HG03439 (cell line): ENCODE data around the gene STK24.

Experiments
- ATAC-seq: cut with Tn5 transposase; IDR thresholded peaks from one replicate; pipeline ENCODE4 v1.9.1; 2021; ENCODE audit warnings: mild to moderate bottlenecking, moderate library complexity; ENCODE audit not compliant: unreplicated experiment

STK24 gene

DNA sequence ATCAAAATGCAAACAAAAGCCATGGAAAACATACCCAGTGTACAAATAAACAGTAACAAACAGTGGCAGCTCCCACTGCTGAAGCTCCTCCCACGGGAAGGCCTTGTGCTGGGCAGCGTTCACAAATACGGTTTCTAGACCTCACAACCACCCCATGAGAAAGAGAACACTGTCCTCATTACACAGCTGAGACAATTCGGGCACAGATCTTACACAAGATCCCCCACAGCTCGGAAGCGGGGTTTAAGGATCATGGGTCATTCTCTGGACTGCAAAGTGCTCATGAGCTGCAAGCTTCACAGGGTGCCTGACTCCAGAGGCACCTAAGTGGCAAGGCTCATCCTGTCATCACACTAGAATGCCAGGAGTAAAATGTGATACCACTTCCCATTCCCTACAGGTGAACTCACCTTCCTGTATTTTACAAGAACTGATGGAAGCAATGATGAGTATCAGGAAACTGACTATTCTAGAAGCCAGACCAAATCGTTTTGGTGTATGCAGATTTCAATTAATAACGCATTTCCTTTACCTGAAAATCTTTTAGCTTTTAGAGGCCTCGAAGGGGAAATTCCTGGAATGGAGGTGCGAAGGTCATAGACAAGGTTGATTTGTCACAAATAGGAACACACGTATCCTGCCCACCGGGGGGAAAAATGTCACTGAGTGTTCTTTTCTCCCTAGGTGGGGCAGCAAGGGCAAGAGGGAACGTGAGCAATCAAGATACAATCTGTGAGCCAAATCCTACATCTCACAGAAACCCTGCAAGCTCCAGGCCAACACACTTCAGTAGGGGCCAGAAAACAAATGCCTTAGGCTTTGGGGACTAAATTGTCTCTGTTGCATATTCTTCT is 41.2 kb downstream of the STK24 start:
- ATAC-seq: no peak

DNA sequence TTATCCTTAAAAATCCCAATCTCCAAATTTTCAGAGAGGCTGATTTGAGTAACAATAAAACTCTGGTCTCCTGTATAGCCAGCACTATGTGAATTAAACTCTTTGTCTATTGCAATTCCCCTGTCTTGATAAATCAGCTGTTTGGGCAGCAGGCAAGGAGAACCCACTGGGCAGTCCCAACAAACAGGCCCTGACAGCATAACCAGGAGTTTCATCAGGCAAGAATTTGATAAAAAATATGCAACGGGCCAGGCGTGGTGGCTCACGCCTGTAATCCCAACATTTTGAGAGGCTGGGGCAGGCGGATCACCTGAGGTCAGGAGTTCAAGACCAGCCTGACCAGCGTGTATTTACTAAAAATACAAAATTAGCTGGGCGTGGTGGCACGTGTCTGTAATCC is 42.1 kb downstream of the STK24 start:
- no peak for ATAC-seq

DNA sequence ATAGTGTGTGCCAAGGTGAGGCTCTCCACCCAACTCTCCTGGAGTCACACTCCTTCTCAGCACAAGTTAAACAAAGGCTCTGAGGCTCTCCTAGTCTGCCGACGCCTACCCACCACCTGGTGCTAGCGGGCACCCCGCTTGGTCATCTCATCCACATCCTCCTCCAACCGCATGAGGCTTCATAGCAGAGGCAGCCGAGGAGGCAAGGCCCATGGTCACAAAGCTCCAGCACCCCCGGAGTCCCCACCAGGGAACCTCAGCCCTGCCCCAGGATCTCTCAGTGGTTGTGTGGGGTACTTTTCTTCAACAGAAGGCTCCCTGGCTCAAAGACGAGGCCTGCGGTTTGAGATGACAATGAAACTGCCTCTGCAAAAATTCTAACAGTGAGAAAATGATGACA is 43.0 kb downstream of the STK24 start:
- no peak for ATAC-seq

DNA sequence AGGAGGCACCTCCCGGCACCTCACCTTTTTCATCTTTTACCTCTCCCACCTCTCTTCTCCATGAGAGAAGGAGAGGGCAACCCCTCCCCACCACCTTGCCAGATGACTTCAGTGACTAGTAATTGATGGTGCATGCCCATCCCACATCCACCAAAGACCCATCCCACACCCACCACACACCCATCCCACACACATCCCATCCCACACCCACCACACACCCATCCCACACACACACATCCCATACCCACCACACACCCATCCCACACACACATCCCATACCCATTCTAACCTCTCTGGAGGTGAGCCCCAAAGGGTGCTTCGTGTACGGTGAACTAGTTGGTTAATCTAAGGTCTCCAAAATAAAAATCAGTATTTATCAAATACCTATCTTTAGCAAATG is 44.7 kb downstream of the STK24 start:
- no peak for ATAC-seq

DNA sequence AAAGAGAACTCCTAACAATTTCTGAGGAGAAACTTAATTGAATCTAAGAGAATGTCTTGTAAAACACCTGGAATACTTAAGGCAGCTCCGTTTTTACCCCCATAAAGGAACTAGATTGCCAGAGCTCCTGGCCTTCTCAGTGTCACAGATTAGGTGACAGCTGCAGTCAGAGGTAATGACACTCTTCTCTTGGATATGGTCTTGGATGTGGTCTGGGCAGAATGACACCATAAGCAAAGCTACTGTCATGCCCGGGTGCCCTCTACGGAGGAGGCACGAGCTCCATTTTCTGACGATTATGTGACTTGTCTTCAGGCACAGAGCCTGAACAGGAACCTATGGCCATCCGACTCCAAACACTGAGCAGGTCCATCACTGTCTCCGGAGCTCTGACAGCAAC is 46.7 kb downstream of the STK24 start:
- ATAC-seq: no peak

DNA sequence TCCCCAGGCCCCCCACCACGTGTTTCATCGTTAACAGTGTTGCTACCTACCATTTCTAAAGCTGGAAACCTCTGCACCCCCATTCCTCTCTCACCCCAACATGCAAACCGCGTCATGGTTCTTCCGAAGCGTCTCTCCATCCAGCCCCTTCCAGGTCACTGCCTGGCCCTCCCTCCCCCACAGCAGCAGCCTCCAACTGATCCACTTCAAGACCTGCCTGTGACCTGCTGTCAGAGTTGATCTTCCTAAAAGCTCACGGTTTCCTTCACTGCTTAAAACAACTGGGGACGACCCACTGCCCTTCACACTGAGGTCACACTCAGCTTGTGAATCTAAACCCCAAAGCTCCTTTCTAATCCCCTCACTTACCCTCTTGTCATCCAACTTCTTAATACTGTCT is 47.7 kb downstream of the STK24 start:
- no peak for ATAC-seq

DNA sequence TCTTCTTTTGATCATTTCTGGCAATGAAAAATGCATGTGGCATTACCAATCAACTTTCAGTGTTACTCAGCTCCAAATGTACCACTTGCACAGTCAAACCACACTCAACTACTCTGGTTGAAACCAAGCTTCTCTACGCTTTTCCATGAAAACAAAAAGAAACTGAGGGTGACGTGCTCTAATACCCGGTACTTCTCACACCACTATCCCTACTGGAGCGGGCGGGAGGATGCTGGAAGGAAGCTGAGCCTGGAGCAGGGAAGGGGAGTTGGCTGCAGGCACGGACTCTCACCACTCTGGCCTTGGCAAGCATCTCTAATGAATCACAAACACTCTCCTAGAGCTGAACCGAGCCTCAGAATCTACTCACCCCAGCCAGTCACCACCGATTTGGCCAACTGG is 48.2 kb downstream of the STK24 start:
- ATAC-seq: no peak

DNA sequence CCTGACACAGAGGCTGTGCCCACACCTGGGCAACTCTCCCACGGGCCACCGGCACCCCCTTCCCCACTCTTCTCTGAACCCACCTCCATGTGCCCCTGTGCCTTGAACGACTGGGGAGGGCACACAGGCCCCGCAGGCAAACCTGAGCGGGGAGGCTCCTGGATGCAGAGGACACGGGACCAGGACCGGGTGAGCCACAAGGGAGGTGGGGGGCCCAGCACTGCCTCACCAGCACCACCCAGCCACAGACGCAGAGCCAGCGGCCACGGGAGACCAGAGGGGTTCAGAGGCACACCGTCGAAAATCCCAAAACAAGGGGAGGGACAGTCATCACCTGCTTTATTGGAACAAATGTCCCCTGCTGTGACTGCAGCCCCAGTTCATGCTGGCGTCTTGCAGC is 49.4 kb downstream of the STK24 start:
- ATAC-seq: no peak

DNA sequence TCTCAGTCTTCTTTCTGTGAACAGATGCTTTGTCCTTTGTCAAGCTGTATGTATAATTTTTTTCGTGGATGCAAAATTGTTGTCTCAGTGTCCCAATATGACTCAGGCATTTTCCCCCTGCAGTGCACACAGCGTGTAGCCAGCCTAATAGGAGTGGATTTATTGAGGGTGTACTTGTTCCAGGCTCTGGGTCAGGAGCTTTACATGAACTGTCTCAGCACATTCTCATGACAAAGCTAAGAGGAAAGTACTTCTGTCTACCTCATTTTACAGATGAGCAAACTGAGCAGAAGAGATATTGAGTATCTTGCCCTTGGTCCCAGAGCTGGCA is 50.8 kb downstream of the STK24 start:
- ATAC-seq: no peak

DNA sequence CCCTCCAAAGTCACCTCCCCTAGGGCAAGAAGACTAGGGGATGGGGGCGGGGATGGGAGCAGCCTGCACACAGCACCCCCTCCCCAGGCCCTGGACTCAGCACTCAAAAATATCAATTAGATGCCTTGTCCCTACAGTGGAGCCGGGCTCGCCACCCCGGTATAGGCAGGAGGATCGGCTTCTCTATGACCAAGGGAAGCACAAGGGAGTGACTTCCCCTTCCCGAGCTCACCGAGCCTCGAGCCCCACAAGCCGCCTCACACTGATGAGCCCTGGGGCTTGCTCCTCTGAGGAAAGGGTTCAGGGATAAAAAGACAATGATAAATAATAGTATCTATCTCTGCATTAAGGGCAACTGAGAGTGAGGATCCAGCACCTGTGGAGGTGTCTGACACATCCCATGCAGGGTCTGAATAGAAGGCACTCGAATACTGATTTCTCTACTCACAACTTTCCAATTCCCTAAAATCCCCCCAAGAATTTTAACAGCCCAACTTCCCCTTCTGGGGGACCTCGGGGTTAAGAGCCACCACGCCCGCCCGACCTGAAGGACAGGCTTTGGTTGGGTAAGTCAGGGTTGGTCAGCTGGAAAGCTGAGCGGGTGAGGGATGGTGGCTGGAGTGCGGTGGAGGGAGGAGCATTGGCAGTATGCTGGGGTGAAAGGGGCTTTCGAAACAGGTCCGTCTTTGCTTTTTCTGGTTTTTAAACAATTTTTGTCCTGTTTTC is 51.3 kb downstream of the STK24 start:
- ATAC-seq: no peak

DNA sequence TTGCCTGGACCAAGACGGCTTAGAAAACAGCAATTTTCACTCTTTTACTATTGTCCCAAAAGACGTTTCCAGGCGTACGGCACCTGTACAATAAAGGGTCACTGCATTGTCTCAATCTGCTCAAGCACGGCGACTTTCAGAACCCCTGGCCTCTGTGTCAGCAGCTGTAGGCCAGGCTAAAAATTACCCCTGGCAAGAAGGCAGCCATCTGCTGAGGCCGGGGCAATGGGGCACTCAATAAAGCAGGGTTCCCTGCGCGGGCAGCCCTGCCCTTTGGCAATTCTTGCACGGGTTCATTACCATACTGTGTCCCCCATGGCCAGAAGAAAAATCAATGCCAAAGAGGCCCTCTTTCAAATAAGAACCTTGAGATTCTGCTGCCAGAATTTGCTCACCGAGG is 52.1 kb downstream of the STK24 start:
- ATAC-seq: no peak

DNA sequence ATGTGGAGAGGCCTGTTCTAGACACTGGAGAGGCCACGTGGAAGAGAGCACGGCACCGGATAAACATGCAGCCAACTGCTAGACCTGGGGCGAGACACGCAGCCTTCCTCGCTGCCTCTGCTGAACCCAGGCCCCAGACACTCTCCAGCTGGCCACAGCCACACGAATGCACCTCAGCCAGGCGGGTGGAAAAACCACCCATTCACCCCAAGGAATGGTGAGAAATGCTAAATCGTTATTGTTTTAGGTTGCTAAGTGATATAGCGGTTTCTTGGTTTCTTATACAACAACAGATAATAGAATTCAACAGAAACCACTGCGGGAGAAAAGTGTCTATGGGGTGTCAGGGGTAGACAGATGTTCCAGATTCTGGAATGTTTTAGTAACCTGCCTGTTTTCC is 52.5 kb downstream of the STK24 start:
- ATAC-seq: no peak

DNA sequence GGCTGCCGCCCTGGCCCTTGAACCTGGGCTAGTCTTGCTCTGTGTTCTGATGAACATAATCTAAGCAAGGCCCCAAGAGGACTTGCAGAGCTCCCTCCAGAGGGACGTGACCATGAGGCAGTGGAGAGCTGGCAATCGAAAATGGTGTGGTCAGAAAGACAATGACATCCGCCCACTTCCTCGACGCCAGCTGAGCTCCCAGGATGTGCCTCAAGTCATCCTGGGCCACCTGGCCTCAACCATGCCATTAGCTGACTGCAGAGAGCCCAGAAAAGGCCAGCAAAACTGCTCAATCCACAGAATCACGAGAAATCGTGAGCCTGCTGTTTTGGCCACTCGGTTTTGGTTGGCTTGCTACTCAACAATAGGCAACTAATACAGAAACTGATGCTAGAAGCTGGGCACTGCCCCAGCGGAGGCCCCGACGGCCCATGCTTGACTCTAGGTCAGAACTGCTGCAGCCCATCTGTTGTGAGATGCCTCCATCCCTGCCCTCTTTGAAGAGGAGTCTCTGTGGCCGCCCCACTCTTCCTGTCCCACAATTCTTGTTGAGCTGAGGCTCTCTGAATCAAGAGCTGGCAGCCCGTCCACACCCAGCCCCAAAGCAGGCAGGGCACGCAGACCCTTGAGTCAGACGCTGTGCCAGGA is 53.3 kb downstream of the STK24 start:
- peak; percentile 48 for ATAC-seq

DNA sequence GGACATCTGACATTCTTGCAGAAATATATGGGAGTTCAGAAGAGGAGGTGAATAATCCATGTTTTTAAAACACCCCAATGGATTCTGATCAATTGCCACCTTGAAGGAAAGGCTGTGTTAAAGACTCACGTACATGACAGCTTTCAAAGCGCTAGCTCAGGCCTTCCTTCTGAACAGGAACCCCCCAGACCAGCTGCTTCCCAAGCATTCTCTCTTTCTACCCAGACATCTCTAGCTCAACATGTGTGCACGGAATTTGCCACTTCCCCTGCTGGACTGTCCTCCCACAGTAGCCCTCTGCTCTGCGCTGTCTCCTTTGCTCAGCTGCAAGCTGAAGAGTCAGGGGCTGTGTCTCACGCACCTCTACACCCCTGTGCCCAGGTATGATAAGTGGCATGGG is 54.5 kb downstream of the STK24 start:
- ATAC-seq: no peak

DNA sequence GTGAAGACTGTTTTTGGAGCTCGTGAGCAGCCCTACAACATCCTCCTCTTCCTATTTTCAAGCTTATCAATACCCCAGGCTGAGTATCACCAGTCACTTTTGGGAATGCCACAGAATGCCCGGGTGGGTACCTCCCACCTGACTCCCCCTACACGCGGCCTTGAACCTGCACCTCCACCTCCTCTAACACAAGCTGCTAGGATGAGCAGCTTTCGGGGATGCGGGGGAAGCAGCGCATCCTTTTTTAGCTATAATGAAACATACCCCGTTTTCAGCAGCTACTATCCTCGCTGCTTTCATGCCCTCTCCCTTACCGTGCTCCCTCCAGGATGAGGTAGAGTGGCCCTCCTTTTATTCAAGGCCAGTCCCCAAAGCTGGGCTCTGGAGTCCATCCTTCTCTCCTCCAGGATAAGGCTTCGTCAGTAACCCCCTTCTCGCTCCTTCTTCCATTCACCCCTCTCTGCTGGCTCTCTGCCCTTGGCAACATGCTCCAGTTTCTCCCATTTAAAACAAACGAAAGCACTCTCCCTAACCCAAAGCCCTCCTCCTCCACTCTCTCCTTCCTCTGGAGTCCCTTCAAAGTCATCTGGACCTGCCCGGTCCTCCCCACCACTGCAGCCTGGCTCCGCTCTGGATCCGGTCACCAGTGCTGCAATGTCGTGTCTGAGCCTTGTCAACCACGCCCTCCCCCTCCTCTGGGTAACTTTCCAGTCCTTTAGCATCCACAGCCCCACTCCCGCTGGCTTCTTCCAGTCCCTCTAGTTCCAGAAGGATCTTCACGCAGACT is 55.3 kb downstream of the STK24 start:
- no peak for ATAC-seq

DNA sequence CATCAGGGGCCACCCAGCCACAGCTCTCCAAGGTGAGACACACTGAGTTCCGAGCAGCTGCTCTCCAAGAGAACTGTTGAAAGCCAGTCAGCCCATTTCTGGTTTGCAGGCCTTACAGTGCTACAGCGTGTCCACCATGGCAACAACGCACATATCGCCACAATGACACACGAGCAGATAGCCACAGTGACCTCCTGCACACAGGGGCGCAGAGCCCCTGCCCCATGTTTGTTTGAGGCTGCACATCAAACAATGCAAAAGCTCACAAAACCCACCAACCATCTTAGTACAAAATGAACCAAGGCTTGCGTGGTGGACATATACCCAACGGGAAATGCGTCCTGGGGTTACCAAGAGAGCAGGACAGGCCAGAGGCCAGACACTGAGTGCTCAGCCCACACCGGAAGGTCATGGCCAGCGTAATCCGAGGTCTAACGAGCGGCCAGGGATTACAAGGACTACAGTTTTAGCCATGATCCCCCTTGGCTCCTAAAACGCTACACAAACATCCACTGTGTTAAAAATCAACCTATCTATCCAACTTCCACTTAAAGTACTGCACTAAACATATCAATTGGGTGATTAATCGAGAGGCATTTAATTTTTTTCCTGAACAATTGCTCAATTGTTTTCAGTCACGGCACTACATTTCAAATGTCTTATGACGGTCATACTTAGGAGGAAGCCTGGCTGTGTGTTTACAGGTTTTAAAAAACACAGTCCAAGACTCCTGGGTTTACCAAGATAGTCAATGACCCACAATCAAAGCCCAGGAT is 56.0 kb downstream of the STK24 start:
- ATAC-seq: no peak

DNA sequence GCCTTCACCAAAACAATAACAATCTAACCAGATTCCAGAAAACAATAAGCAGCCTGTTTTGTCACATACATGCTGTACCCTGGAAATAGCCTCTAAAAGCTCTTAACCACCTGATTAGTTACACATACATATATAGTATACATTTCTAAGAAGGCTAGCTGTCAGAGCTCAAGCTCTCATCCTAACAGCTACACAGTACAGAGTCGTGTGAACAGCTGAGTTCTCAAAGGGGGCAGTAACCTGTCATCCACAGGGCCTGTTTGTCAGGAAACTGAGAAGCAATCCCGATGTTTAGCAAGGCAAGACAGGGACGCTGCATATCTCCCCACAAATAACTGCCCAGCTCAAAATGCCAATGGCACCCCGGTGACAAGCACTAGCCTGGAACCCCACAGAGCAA is 56.9 kb downstream of the STK24 start:
- no peak for ATAC-seq

DNA sequence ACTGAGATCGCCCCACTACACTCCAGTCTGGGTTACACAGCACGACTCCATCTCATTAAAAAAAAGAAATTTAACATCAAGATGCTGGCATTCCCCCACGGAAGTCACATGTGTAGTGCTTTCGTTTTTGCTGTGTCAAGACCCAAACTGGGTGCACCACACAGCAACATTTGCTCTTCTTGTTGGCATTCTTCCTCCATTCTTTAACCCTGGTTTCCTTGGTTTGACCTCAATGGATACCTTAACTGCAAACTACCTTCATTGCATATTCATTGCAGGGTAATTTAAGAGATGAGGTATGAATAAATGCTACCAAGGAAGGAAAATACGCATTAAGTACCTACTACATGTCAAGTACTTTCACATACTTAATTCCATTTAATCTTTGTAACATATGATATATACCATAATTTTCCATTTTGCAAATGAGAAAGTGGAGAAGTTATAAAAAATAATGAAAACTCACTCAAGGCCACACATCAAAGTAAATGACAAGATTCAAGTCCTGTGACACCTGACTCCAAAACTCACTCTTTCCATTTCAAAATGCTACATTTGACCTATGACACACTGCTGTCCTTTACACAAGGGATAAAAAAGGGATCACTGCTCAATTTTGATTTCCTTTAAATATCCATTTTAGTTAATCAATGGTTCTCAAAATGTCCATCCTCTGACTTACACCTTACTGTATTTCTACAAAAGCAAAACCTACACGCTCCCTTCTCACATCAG is 59.2 kb downstream of the STK24 start:
- no peak for ATAC-seq

DNA sequence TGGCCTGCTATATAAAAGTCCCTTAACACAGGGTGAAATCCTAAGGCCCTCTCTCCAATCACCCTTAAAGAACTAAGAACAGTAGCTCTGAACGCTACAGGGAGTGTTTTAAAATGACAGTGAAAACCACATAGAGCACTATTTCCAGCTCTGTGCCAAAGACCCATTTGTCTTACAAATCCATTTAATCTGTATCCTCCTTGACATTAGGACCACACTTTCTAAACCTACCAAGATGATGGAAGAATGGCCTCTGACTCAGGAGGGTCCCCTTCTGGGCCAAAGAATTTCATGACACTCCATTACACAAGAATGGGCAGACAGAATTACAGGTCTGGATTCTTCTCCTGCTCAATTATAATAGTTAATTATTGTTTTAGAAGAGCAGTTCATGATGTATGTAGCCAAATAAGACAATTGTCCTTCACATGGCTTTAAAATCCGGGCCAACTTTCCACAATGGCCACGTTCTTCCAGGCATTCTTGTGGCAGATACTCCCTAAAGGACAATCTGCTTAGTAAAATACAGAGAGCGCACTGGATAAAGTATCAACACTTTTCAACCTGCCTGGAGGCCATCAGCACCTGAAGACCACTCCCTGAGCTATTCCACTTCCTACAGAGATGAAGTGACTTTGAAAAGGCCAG is 61.0 kb downstream of the STK24 start:
- ATAC-seq: no peak
